ENCODE measurements around the gene DOCK7.
"Not testable (repeated sequence)": the region's sequence is repeated elsewhere in the genome, so short reads cannot be mapped to it uniquely, and the experiment has no call there.

DOCK7 gene

DNA sequence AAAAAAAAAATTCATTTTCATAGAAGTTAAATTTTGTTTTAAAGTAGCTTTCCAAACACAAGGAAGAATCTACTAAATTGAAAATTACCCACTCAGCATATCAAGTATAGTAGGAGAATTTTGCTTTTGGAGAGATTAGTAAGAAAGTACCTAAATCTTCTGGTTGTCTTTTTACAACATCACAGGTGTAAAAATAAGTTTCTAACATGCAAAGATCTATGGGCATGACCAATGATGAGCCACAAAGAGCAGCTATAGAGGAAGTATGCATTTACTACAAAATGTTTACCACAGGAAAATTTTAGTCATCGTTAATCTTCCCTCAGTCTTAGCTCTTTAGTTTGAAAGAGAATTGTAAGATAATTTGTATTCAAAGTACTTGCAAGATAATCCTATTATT lies 62.8 kb downstream of the DOCK7 start:
- no peak overlapping the region for H3K4me3 ChIP-seq

DNA sequence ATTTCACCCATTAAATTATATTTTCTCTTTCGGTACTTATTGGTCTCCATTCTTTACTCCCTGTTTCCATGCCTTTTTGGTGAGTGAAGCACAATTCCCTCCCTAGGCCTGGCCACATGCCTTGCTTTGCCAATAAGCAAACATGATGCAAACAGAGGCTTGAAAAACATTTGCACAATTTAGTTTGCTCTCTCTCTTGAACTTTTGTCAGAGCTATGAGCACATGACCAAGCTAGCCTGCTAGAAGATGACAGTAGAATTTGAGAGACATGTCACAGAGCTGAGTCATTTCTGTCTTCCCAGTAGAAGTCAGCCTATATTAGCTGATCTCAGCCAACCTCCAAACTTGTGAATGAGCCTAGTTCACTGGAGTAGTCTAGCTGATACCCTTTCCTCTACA lies 66.3 kb downstream of the DOCK7 start:
- H3K27me3 ChIP-seq, result no peaks in the 10 kb centered on the region
- TF ChIP-seq, protein P1, sequence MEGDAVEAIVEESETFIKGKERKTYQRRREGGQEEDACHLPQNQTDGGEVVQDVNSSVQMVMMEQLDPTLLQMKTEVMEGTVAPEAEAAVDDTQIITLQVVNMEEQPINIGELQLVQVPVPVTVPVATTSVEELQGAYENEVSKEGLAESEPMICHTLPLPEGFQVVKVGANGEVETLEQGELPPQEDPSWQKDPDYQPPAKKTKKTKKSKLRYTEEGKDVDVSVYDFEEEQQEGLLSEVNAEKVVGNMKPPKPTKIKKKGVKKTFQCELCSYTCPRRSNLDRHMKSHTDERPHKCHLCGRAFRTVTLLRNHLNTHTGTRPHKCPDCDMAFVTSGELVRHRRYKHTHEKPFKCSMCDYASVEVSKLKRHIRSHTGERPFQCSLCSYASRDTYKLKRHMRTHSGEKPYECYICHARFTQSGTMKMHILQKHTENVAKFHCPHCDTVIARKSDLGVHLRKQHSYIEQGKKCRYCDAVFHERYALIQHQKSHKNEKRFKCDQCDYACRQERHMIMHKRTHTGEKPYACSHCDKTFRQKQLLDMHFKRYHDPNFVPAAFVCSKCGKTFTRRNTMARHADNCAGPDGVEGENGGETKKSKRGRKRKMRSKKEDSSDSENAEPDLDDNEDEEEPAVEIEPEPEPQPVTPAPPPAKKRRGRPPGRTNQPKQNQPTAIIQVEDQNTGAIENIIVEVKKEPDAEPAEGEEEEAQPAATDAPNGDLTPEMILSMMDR (IDR thresholded peaks at IDR 0.05), result no peak
- peaks cover 5 to 20% (median 15%) of the 10 kb centered on the region in 3 donors for H3K36me3 ChIP-seq
- H3K9me3 ChIP-seq, result no peaks in the 10 kb centered on the region
- H3K4me1 ChIP-seq, result no peaks in the 10 kb centered on the region
- no peak overlapping the region for H3K27ac ChIP-seq
- no peak overlapping the region for H3K4me3 ChIP-seq
- peak in 1 of 2 donors; percentile 47 for DNase-seq
- intact Hi-C loops (cut with DNase I; ENCODE audit: low total_unique reads), result no loop called here

More for the DNA sequence above, 62.8 kb downstream of the DOCK7 start:
- TF ChIP-seq, protein P1 (IDR thresholded peaks at IDR 0.05), result no peak
- no peak for DNase-seq
- Histone ChIP-seq H3K36me3 (peaks cover 12 to 16% (median 12%) of the 10 kb centered on the region in 3 donors), H3K27me3 (no peaks in the 10 kb centered on the region), H3K27ac (no peak overlapping the region), H3K4me1 (no peaks in the 10 kb centered on the region), H3K9me3 (no peaks in the 10 kb centered on the region)
- intact Hi-C loops (cut with DNase I; ENCODE audit: low total_unique reads), result no loop called here

DNA sequence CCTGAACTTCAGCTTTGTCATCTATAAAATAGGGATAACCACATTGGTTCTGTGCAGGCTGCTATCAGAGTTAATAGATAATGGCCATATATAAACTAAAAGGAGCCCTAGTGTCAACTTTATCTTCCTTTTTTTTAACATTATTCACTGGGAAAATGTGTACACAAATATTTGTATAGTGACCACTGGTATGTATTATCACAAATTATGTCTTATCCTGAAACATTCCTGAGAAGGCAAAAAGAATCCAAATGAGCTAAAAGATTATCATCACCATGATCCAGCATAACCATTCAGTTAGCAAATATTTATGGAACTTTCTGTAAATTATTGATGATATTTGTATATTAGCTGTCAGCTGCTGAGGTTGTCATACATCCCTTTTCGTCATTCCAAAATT lies 74.3 kb downstream of the DOCK7 start:
- no peaks in the 10 kb centered on the region for H3K27me3 ChIP-seq
- peaks cover 10 to 27% (median 11%) of the 10 kb centered on the region in 3 donors for H3K36me3 ChIP-seq
- no peak for DNase-seq
- TF ChIP-seq, protein P1 (IDR thresholded peaks at IDR 0.05), result no peak
- intact Hi-C loops (cut with DNase I; ENCODE audit: low total_unique reads), result no loop called here
- no peaks in the 10 kb centered on the region for H3K9me3 ChIP-seq
- no peak overlapping the region for H3K4me3 ChIP-seq
- H3K4me1 ChIP-seq, result no peaks in the 10 kb centered on the region
- H3K27ac ChIP-seq, result no peak overlapping the region

DNA sequence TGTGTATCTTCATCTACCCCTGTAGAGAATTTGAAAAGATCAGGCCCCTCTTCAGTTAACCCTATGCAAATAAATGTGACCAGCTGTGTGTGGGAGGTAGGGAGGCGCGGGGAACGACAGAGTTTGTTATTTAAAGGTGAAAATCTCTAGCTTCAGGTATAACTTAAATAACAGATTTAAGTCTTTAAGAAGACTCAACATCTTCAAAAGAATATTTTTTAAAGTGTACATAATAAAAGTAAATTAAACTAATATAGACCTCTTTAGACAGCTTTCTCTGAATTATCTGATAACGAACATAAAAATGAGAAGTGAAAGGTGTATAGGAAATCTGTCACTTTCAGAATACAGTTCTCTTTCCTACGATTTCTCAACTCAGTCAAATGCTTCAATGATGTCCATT lies 74.9 kb downstream of the DOCK7 start:
- no peak overlapping the region for H3K4me3 ChIP-seq
- H3K27me3 ChIP-seq, result no peaks in the 10 kb centered on the region
- no peaks in the 10 kb centered on the region for H3K9me3 ChIP-seq
- DNase-seq, result no peak
- H3K27ac ChIP-seq, result no peak overlapping the region
- H3K36me3 ChIP-seq, result peaks cover 7 to 21% (median 10%) of the 10 kb centered on the region in 3 donors
- TF ChIP-seq, protein P1 (IDR thresholded peaks at IDR 0.05), result no peak
- H3K4me1 ChIP-seq, result no peaks in the 10 kb centered on the region
- intact Hi-C loops (cut with DNase I; ENCODE audit: low total_unique reads), result no loop called here

DNA sequence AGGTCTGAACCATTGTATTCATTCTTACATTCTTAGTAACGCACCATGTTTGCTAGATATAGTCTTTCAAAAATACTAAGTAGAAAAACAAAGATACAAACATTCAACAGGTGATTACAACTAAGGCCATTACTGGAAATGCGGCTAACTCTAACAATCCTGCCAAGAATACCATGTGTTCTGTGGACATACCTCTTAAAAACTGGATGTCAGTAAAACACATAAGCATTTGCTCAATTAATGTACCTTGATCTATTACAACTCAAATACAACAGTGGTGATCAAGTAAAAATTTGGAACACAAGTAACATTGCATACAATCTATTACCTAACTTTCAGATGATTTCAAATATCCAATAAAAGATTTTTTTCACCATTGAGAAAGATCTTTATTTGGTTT lies 75.4 kb downstream of the DOCK7 start:
- no peaks in the 10 kb centered on the region for H3K4me1 ChIP-seq
- peaks cover 2 to 16% (median 6%) of the 10 kb centered on the region in 3 donors for H3K36me3 ChIP-seq
- intact Hi-C loops (cut with DNase I; ENCODE audit: low total_unique reads), result no loop called here
- H3K9me3 ChIP-seq, result no peaks in the 10 kb centered on the region
- no peak overlapping the region for H3K4me3 ChIP-seq
- TF ChIP-seq, protein P1 (IDR thresholded peaks at IDR 0.05), result no peak
- no peak for DNase-seq
- H3K27ac ChIP-seq, result no peak overlapping the region
- no peaks in the 10 kb centered on the region for H3K27me3 ChIP-seq

DNA sequence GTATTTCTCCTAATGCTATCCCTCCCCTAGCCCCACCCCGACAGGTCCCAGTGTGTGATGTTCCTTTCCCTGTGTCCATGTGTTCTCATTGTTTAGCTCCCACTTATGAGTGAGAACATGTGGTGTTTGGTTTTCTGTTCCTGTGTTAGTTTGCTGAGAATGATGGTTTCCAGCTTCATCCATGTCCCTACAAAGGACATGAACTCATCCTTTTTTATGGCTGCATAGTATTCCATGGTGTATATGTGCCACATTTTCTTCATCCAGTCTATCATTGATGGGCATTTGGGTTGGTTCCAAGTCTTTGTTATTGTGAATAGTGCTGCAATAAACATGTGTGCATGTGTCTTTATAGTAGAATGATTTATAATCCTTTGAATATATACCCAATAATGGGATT lies 77.6 kb downstream of the DOCK7 start:
- H3K27ac ChIP-seq; H3K27me3 ChIP-seq; H3K4me3 ChIP-seq; intact Hi-C loops (cut with DNase I; ENCODE audit: low total_unique reads); H3K36me3 ChIP-seq; H3K9me3 ChIP-seq; H3K4me1 ChIP-seq; DNase-seq: not testable (repeated sequence)
